Liver (tissue), 3 donors: ENCODE results near the gene MEP1B.

ENCODE experiments used
- ATF3 ChIP-seq: IDR thresholded peaks from 2 replicates; pipeline ENCODE4 v1.6.1; 2016; ENCODE audit warnings: antibody characterized with exemption
- NR2F2 ChIP-seq: IDR thresholded peaks from 2 replicates; pipeline ENCODE4 v1.6.1; 2016; ENCODE audit warnings: antibody characterized with exemption
- TF ChIP-seq, protein P1 (sequence below): fragments of 150-350 bp; IDR thresholded peaks from 2 replicates; pipeline ENCODE4 v1.5.1; 2017; ENCODE audit warnings: improper control_type of control experiment, low read depth, low read length; ENCODE audit not compliant: missing input control
- TF ChIP-seq, protein P2 (sequence below): IDR thresholded peaks from 2 replicates; pipeline ENCODE4 v1.6.1; 2016; ENCODE audit warnings: antibody characterized with exemption, mild to moderate bottlenecking
- TF ChIP-seq, protein P3 (sequence below): IDR thresholded peaks from 2 replicates; pipeline ENCODE4 v1.6.1; 2016; ENCODE audit warnings: antibody characterized with exemption
- donor health status: healthy.
- donor health status: healthy.

GRCh38 chr18:32213693-32214092, 23.9 kb downstream of the MEP1B start:
- TF ChIP-seq, protein P1, sequence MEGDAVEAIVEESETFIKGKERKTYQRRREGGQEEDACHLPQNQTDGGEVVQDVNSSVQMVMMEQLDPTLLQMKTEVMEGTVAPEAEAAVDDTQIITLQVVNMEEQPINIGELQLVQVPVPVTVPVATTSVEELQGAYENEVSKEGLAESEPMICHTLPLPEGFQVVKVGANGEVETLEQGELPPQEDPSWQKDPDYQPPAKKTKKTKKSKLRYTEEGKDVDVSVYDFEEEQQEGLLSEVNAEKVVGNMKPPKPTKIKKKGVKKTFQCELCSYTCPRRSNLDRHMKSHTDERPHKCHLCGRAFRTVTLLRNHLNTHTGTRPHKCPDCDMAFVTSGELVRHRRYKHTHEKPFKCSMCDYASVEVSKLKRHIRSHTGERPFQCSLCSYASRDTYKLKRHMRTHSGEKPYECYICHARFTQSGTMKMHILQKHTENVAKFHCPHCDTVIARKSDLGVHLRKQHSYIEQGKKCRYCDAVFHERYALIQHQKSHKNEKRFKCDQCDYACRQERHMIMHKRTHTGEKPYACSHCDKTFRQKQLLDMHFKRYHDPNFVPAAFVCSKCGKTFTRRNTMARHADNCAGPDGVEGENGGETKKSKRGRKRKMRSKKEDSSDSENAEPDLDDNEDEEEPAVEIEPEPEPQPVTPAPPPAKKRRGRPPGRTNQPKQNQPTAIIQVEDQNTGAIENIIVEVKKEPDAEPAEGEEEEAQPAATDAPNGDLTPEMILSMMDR: no peak
- TF ChIP-seq ATF3 (peak; percentile 56), NR2F2 (peak; percentile 44)
- TF ChIP-seq, protein P2, sequence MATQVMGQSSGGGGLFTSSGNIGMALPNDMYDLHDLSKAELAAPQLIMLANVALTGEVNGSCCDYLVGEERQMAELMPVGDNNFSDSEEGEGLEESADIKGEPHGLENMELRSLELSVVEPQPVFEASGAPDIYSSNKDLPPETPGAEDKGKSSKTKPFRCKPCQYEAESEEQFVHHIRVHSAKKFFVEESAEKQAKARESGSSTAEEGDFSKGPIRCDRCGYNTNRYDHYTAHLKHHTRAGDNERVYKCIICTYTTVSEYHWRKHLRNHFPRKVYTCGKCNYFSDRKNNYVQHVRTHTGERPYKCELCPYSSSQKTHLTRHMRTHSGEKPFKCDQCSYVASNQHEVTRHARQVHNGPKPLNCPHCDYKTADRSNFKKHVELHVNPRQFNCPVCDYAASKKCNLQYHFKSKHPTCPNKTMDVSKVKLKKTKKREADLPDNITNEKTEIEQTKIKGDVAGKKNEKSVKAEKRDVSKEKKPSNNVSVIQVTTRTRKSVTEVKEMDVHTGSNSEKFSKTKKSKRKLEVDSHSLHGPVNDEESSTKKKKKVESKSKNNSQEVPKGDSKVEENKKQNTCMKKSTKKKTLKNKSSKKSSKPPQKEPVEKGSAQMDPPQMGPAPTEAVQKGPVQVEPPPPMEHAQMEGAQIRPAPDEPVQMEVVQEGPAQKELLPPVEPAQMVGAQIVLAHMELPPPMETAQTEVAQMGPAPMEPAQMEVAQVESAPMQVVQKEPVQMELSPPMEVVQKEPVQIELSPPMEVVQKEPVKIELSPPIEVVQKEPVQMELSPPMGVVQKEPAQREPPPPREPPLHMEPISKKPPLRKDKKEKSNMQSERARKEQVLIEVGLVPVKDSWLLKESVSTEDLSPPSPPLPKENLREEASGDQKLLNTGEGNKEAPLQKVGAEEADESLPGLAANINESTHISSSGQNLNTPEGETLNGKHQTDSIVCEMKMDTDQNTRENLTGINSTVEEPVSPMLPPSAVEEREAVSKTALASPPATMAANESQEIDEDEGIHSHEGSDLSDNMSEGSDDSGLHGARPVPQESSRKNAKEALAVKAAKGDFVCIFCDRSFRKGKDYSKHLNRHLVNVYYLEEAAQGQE: no peak
- TF ChIP-seq, protein P3, sequence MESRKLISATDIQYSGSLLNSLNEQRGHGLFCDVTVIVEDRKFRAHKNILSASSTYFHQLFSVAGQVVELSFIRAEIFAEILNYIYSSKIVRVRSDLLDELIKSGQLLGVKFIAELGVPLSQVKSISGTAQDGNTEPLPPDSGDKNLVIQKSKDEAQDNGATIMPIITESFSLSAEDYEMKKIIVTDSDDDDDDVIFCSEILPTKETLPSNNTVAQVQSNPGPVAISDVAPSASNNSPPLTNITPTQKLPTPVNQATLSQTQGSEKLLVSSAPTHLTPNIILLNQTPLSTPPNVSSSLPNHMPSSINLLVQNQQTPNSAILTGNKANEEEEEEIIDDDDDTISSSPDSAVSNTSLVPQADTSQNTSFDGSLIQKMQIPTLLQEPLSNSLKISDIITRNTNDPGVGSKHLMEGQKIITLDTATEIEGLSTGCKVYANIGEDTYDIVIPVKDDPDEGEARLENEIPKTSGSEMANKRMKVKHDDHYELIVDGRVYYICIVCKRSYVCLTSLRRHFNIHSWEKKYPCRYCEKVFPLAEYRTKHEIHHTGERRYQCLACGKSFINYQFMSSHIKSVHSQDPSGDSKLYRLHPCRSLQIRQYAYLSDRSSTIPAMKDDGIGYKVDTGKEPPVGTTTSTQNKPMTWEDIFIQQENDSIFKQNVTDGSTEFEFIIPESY: peak; percentile 15
